Pulmonary artery endothelial cell (primary cell): Measurements from ENCODE around the gene LCNL1. TPM values are rescaled to one million over a fixed set of nuclear protein-coding genes. Genes with fewer than 3 reads are reported as not detected.

Experiments
- DNase-seq: peaks from one replicate; pipeline ENCODE4 v3.0.0-alpha.2; 2011; ENCODE audit warnings: low read depth, low spot score
- total RNA-seq: library from RNA; depleted of rRNA; stranded (reverse); fragments of >200 nt; gene quantifications from 2 replicates; pipeline ENCODE4 v1.2.3, GENCODE V29; 2014

Gene LCNL1
- total RNA-seq = not detected in 2 replicates

- no peak for DNase-seq
Observed at GRCh38 chr9:136982232-136983051, at the start of gene LCNL1. LCNL1 (plus strand) TSS chr9:136982993; CDS start chr9:136983587, 594 bp downstream.

- no peak for DNase-seq
Observed at GRCh38 chr9:136934277-136934676, 48.5 kb upstream of the LCNL1 start.

GRCh38 chr9:136935651-136936050, 47.1 kb upstream of the LCNL1 start:
- DNase-seq = no peak

GRCh38 chr9:136936645-136937170, 46.1 kb upstream of the LCNL1 start:
- no peak for DNase-seq

GRCh38 chr9:136937186-136938001, 45.4 kb upstream of the LCNL1 start:
- no peak for DNase-seq

GRCh38 chr9:136939431-136939995, 43.3 kb upstream of the LCNL1 start:
- no peak for DNase-seq

GRCh38 chr9:136939996-136940525, 42.7 kb upstream of the LCNL1 start:
- no peak for DNase-seq

- DNase-seq = no peak
Observed at GRCh38 chr9:136940526-136941230, 42.1 kb upstream of the LCNL1 start.

- no peak for DNase-seq
Observed at GRCh38 chr9:136941231-136942111, 41.3 kb upstream of the LCNL1 start.

- DNase-seq = no peak
Observed at GRCh38 chr9:136942112-136942880, 40.5 kb upstream of the LCNL1 start.

GRCh38 chr9:136942881-136943230, 39.9 kb upstream of the LCNL1 start:
- DNase-seq = no peak

GRCh38 chr9:136943291-136944211, 39.2 kb upstream of the LCNL1 start:
- no peak for DNase-seq

- no peak for DNase-seq
Observed at GRCh38 chr9:136944212-136944518, 38.6 kb upstream of the LCNL1 start.

GRCh38 chr9:136944519-136945332, 38.1 kb upstream of the LCNL1 start, which contains the start of the genes C8G and FBXW5:
C8G (plus strand) TSS chr9:136945243; CDS start chr9:136945321, 78 bp downstream.
FBXW5 (minus strand) TSS chr9:136944738; CDS start chr9:136944083, 655 bp downstream.
- DNase-seq = peak; percentile 60

- DNase-seq = no peak
Observed at GRCh38 chr9:136945333-136946227, 37.2 kb upstream of the LCNL1 start.
